Measurements from ENCODE around the gene SLC18B1.

DNA sequence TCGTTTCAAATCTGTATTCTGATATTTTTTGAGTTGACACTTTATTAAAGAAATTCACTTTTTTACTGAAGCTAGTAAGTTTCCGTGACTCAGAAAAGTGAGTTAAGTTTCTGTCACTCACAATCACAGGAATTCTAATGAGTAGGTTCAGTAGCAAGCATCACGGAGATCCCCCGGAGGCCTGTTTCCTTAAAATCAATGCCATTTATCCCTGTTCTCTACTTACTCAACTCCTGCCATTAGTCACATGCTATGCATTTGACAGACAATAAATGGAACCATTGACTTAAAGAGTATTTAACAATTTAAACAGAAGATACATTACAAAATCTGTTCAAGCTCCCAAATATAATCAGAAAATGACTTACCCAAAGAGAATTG, 9.1 kb downstream of the SLC18B1 start:
- TF ChIP-seq, protein P1, sequence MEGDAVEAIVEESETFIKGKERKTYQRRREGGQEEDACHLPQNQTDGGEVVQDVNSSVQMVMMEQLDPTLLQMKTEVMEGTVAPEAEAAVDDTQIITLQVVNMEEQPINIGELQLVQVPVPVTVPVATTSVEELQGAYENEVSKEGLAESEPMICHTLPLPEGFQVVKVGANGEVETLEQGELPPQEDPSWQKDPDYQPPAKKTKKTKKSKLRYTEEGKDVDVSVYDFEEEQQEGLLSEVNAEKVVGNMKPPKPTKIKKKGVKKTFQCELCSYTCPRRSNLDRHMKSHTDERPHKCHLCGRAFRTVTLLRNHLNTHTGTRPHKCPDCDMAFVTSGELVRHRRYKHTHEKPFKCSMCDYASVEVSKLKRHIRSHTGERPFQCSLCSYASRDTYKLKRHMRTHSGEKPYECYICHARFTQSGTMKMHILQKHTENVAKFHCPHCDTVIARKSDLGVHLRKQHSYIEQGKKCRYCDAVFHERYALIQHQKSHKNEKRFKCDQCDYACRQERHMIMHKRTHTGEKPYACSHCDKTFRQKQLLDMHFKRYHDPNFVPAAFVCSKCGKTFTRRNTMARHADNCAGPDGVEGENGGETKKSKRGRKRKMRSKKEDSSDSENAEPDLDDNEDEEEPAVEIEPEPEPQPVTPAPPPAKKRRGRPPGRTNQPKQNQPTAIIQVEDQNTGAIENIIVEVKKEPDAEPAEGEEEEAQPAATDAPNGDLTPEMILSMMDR (IDR thresholded peaks at IDR 0.05), result no peak
- TF ChIP-seq POLR2A (IDR thresholded peaks at IDR 0.05), result no peak

All from Peyer's patch (tissue), 4 donors.